Testis (tissue), 2 donors: ENCODE data around the gene PREPL.

Source experiments
- CTCF ChIP-seq, 3 experiments: fragments of 450-650 bp in 2 of 3; fragments of 200-600 bp in 1 of 3; sonication (generic) in 1 of 3; IDR thresholded peaks; one replicate each; pipeline ENCODE4 v1.5.1; 2016 to 2019; ENCODE audit warnings: antibody characterized with exemption in 3 of 3, mild to moderate bottlenecking in 2 of 3, moderate library complexity in 1 of 3
- POLR2A ChIP-seq: fragments of 450-650 bp; IDR thresholded peaks from one replicate; pipeline ENCODE4 v1.6.1; 2017; ENCODE audit warnings: antibody characterized with exemption, mild to moderate bottlenecking, moderate library complexity

DNA sequence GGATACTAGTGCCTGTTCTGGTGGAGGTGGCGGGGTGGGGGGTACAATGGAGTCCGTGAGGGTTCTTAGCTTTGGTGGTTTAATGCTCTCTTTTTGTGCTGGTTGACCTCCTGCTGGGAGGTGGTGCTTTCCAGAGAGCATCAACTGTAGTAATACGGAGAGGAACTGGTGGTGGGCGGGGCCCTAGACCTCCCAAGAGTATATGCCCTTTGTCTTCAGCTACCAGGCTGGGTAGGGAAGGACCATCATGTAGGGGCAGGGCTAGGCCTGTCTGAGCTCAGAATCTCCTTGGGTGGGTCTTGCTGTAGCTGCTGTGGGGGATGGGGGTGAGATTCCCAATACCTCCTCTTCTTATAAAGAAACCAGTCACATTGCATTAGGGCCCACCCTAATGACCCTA, 27.6 kb upstream of the PREPL start:
- TF ChIP-seq CTCF (IDR thresholded peaks at IDR 0.05) (no peak), POLR2A (no peak)
